A673 (cell line): ENCODE measurements around the gene FBXL19.

Experiments
- CTCF ChIP-seq: fragments of 300-800, 200-600 bp; sonication (generic); conservative IDR thresholded peaks from 2 replicates; pipeline ENCODE4 v1.5.1; 2017; ENCODE audit warnings: low read depth, mild to moderate bottlenecking, antibody characterized with exemption, low read length, moderate library complexity, mixed read lengths
- EZH2 ChIP-seq: fragments of 200-600 bp; sonication (generic); IDR thresholded peaks from 2 replicates; pipeline ENCODE4 v1.6.1; 2017; ENCODE audit warnings: borderline replicate concordance, low read depth, mild to moderate bottlenecking, mixed read lengths, antibody characterized with exemption, low read length; ENCODE audit not compliant: poor library complexity, severe bottlenecking

GRCh38 chr16:30951750-30952149 lies 28.4 kb downstream of the FBXL19 start:
- TF ChIP-seq EZH2 (no peak), CTCF (no peak)
